ENCODE results near the gene NOTUM. TPM values are rescaled to one million over a fixed set of nuclear protein-coding genes. Genes with fewer than 3 reads are reported as not detected.

Gene NOTUM
- total RNA-seq, 1 donor from 2014 or later: 0.60 TPM

GRCh38 chr17:81932333-81932983 is 28.5 kb downstream of the NOTUM start:
- TF ChIP-seq, protein P1, sequence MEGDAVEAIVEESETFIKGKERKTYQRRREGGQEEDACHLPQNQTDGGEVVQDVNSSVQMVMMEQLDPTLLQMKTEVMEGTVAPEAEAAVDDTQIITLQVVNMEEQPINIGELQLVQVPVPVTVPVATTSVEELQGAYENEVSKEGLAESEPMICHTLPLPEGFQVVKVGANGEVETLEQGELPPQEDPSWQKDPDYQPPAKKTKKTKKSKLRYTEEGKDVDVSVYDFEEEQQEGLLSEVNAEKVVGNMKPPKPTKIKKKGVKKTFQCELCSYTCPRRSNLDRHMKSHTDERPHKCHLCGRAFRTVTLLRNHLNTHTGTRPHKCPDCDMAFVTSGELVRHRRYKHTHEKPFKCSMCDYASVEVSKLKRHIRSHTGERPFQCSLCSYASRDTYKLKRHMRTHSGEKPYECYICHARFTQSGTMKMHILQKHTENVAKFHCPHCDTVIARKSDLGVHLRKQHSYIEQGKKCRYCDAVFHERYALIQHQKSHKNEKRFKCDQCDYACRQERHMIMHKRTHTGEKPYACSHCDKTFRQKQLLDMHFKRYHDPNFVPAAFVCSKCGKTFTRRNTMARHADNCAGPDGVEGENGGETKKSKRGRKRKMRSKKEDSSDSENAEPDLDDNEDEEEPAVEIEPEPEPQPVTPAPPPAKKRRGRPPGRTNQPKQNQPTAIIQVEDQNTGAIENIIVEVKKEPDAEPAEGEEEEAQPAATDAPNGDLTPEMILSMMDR (IDR thresholded peaks at IDR 0.05; ENCODE audit: unreplicated experiment): no peak
- no peak for DNase-seq (ENCODE audit: low spot score, unreplicated experiment)
- peaks cover 9% of the 10 kb centered on the region for H3K4me1 Mint-ChIP-seq (ENCODE audit: low read depth)
- no peaks in the 10 kb centered on the region for H3K36me3 Mint-ChIP-seq (ENCODE audit: insufficient read depth)
- peaks cover 3% of the 10 kb centered on the region for H3K27me3 Mint-ChIP-seq
- H3K9me3 Mint-ChIP-seq (ENCODE audit: low read depth): no peaks in the 10 kb centered on the region
- H3K4me3 Mint-ChIP-seq (ENCODE audit: low read depth): no peak overlapping the region
- H3K27ac Mint-ChIP-seq: no peak overlapping the region

DNA sequence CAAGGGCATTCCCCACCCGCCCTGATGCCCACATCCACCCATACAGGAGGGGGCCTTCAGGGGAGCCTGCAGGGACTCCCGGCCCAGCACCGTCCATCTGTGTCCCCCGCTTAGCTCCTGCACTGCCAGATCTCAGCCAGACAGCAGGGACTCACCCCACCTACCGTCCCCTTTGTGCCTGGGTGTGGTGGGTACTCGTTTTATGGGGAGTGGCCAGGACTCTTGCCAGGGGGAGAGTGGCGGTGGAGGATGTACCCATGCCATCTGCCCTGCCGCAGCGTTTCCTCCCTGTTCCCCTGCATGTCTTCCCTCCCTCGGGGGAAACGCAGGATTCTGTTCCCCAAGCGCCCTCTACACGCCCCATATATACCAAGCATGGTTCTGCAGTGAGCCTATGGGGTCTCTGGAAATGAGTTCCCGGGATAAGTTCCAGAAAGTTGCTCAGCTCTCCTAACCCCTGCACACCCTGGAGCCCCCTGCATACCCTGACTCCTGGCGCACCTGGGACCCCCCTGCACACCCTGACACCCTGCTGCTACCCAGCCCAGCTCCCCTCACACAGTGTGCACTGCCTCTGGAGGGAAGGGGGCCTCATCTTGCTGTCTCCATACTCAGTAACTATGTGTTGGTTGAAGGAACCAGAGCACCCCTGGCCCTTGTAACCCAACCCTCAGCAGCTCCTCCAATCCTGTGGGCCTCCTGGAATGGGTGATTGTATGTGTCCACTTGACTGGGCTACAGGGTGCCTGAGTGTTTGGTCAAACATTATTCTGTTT is 29.2 kb downstream of the NOTUM start:
- H3K4me3 Mint-ChIP-seq (ENCODE audit: low read depth): no peak overlapping the region
- H3K9me3 Mint-ChIP-seq (ENCODE audit: low read depth): no peaks in the 10 kb centered on the region
- DNase-seq (ENCODE audit: low spot score, unreplicated experiment): no peak
- no peaks in the 10 kb centered on the region for H3K36me3 Mint-ChIP-seq (ENCODE audit: insufficient read depth)
- peaks cover 3% of the 10 kb centered on the region for H3K27me3 Mint-ChIP-seq
- TF ChIP-seq, protein P1 (IDR thresholded peaks at IDR 0.05; ENCODE audit: unreplicated experiment): no peak
- H3K27ac Mint-ChIP-seq: no peak overlapping the region
- H3K4me1 Mint-ChIP-seq (ENCODE audit: low read depth): peaks cover 9% of the 10 kb centered on the region

DNA sequence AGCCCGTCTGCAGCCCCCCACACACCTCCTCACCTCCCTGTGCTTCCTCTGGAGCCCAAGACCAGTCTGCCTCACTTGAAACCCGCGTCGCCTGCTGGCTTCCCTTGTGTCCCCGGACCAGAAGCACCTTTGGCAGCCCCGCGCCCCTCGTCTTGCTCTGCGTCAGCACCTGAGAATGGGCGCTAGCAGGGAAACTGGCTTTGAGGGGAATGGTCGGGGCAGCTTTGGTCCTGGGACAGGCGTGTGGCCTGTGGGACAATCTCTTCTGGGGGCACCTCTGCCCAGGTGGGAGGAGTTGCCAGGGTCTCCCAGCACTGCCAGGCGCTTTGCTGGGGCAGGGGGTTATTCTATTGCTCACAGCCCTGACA is 29.8 kb downstream of the NOTUM start:
- Mint-ChIP-seq H3K4me1 (ENCODE audit: low read depth) (peaks cover 11% of the 10 kb centered on the region), H3K4me3 (ENCODE audit: low read depth) (no peak overlapping the region), H3K27ac (no peak overlapping the region), H3K27me3 (peaks cover 3% of the 10 kb centered on the region), H3K36me3 (ENCODE audit: insufficient read depth) (no peaks in the 10 kb centered on the region), H3K9me3 (ENCODE audit: low read depth) (no peaks in the 10 kb centered on the region)
- TF ChIP-seq, protein P1 (IDR thresholded peaks at IDR 0.05; ENCODE audit: unreplicated experiment): no peak
- DNase-seq (ENCODE audit: low spot score, unreplicated experiment): no peak

GRCh38 chr17:81930142-81931125 is 30.6 kb downstream of the NOTUM start:
- H3K27ac Mint-ChIP-seq: no peak overlapping the region
- TF ChIP-seq, protein P1 (IDR thresholded peaks at IDR 0.05; ENCODE audit: unreplicated experiment): no peak
- H3K4me1 Mint-ChIP-seq (ENCODE audit: low read depth): peaks cover 12% of the 10 kb centered on the region
- H3K27me3 Mint-ChIP-seq: peaks cover 3% of the 10 kb centered on the region
- H3K9me3 Mint-ChIP-seq (ENCODE audit: low read depth): no peaks in the 10 kb centered on the region
- DNase-seq (ENCODE audit: low spot score, unreplicated experiment): no peak
- no peaks in the 10 kb centered on the region for H3K36me3 Mint-ChIP-seq (ENCODE audit: insufficient read depth)
- H3K4me3 Mint-ChIP-seq (ENCODE audit: low read depth): no peak overlapping the region
